HPDE6-E6E7 (cell line): ENCODE results near the gene UCN.
"Not testable (repeated sequence)": the region's sequence is repeated elsewhere in the genome, so short reads cannot be mapped to it uniquely, and the experiment has no call there.

ENCODE experiments used
- DNase-seq: peaks from one replicate; pipeline ENCODE4 v3.0.0; 2011; ENCODE audit warnings: missing footprints; ENCODE audit errors: extremely low spot score

The UCN gene, protein sequence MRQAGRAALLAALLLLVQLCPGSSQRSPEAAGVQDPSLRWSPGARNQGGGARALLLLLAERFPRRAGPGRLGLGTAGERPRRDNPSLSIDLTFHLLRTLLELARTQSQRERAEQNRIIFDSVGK

DNA sequence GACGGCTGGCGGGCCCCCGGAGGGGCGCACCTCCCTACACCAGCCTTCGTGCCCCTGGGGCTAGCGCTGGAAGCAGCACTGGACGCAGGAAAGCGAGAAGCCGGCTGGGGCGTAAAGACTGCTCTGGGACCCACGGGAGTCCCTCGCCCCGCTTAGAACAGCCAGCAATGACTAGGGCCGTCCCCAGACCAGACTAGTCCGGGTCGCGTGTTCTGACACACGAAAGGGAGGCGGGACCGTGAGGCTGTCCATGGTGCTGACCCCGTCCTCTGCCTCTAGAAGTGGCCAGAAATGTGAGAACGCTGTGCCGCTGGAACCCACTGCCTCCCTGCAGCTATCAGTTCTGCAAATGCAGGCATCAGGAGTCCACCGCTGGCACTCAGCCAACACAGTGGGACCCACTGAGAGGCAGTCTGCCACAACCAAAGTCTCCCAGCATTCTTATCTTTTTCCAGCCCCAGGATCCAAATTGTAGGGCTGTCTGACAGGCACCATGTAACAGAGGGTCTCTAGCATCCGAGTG is at the start of gene UCN:
Gene UCN, minus strand, starts transcription at position 87 of the 523 bp plus-strand sequence. CDS start 550 bp downstream, outside the sequence.
- no peak for DNase-seq

DNA sequence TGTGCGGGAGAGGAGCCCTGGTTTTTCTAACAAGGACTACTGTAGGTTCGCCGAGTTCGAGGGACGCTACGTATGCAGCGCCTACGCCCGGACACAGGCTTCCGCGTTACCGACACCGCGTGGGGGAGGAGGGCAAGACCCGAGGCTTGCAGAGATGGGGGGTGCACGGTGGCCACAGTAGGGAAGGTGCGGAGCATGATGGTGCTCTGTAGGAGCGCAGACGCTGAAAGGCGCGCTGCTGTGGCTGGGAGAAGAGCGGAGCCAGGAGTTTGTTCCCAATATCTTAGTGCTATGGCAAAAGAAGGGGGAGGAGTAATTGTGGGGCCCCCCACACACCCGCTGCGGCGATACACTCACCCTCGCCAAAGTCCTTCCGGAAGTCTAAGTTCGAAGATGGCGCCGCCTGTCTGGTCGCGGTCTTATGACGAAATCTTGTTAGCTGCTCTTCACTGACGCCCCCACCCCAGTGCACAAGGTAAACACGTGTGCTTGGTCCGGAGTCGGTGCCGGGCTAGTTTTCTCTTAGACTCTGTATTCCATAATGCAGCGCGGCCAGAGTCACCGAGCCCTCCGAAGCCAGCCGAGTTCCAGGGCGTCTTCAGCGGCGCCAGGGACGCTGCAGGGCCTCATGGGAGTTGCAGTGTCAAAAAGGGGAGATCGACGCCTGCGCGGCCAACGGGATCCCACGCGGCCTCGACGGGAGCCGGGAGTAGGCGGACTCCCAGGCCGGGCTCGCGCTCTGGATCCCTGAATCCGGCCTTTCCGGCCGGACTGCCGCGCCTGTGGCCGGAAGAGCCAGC is 48.3 kb upstream of the UCN start, which contains the start of gene GTF3C2:
Gene GTF3C2, minus strand, starts transcription at position 383 of the 800 bp plus-strand sequence. CDS start 13,210 bp downstream, outside the sequence.
- peak; percentile 93 for DNase-seq

DNA sequence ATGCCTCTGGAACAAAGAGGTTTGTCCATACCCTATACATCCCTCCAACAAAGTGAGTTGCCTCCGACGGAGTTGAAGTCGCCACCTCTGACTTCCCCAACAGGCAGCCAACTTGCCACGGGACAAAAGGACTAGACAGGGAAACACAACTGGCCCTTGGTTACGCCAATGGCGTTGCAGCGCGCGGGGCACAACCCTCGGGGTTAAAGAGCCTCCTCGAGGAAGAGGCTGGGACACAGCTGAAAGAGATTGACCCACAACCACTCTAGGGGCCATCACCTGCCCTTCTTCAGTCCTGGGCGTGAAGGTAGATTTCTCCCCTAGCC is 47.8 kb upstream of the UCN start:
- DNase-seq, result peak; percentile 33

DNA sequence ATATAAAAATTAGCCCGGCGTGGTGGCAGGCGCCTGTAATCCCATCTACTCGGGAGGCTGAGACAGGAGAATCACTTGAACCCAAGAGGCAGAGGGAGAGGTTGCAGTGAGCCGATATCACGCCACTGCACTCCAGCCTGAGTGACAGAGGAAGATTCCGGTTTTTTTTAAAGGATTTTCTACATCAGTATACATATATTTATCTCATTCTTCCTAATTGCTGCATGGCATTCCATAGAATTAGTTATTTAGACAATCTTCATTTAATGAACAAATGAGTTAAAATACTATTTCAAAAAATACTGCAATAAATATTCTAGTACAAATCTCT is 46.3 kb upstream of the UCN start:
- DNase-seq, result no peak

DNA sequence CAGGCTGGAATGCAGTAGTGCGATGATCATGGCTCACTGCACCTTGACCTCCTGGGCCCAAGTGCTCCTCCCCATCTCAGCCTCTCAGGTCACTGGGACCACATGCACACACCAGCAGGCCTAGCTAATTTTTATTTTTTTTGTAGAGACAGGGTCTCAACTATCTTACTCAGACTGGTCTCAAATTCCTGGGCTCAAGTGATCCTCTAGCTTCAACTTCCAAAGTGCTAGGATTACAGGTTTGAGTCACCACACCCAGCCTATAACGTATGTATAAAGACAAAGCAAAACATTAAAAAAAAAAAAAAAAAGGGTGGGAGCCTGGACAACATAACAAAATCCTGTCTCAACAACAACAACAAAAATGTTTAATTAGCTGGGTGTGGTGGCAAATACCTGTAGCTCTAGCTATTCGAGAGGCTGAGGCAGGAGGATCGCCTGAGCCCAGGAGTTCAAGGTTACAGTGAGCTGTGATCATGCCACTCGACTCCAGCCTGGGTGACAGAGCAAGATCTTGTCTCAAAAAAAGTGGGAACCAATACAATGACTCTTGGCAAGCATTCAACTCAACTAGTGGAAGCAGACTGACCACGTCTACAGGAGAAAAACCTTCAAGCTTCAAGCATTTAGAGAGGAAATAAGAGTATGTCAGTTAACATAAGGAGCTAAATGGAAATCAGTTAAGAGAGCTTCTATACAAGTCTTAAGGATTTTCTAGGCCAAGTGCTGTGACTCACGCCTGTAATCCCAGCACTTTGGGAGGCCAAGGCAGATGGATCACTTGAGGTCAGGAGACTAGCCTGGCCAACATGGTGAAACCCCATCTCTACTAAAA is 45.7 kb upstream of the UCN start:
- no peak for DNase-seq

DNA sequence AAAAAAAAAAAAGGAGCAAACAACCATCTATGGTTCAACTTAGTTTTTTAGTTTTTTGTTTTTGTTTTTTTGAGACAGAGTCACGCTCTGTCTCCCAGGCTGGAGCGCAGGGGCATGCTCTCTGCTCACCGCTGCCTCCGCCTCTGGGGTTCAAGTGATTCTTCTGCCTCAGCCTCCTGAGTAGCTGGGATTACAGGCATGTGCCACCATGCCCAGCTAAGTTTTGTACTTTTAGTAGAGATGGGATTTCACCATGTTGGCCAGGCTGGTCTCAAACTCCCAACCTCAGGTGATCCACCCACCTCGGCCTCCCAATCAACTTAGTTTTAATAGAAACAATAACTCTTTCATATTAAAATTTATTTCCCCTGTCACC is 45.1 kb upstream of the UCN start:
- DNase-seq, result not testable (repeated sequence)

DNA sequence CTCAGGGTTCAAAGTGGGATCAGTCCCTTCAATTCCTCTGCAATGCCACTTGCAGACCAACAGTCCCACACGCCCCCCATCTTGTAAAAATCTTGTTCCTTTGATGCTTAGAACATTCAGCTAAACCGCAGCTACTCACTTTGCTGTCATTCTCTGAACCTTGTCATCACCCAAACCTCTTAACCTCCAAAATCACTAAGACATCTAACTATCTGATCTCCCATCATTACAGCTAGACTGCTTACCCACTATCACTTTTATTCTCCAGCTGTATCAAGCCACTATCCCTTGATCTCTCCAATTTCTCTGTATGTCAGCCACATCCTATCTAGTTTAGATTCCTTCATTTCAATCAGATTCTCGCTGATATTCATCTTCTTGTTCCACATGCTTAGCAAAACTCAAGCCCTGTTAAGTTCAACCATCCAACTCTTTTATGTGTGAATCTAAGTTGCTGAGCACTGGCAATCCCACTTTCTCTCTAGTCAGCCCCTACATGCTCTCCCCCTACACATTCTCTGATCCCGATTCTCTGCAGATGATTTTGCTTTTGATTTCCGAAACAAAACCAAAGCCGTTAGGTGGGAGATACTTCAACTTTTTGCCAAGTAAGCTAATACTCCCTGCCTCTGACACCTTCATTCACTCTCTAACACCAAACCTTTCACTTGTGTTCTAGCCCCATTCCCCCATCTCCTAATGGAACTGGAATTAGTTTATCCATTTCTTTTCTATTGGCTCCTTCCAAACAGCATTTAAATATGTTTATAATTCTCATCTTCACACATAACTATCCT is 43.8 kb upstream of the UCN start:
- no peak for DNase-seq

DNA sequence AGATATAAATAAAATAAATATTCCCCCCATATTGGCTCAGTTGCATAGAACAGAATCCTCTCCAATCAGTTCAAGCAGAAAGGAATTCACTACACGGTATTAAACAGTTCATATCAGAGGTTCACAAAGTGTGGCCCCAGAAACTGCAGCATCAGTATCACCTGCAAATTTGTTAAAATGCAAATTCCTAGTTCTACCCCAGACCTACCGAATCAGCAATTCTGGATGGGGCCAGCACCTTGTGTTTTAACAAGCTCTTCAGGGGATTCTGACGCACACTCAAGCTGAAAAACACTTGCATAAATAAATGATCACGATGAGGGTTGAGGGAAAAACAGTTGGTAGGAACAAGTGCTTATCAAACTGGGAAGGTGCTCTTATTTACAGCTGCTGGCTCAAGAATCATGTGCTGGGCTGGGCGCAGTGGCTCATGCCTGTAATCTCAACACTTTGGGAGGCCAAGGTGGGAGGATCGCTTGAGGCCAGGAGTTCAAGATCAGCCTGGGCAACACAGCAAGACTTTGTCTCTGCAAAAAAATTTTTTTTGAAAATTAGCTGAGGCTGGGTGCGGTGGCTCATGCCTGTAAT is 42.0 kb upstream of the UCN start:
- DNase-seq, result no peak

DNA sequence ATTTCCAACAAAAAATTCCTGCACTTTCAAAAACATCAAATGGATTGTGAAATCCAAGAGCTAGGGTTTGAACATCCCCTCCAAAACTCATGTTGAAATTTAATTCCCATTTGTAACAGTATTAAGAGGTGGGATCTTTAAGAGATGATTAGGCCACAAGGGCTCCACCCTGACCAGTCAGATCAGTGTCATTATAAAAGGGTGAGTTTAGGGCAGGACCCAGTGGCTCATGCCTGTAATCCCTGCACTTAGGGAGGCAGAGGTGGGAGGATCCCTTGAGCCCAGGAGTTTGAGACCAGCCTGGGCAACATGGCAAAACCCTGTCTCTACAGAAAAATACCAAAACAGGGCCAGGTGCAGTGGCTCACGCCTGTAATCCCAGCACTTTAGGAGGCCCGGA is 39.4 kb upstream of the UCN start:
- no peak for DNase-seq

DNA sequence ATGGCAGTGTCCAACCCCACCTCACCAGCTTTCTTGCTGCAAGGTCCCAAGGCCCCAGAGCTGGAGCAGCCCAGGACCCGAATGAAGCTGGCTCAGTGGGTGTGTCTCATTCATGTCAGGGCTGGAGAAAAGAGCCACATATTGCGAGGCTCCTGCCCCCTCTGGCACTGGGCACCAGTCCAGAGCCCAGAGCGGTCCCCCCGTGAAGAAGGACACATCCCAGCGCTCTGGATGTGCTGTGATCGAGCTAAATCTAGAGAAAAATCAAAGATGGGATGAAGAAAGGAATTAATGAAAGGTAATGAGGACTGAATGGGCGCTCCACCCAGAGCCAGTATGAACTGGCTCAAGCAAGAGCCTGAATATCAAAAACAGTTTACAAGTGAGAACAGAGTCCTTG is 27.9 kb upstream of the UCN start:
- no peak for DNase-seq

DNA sequence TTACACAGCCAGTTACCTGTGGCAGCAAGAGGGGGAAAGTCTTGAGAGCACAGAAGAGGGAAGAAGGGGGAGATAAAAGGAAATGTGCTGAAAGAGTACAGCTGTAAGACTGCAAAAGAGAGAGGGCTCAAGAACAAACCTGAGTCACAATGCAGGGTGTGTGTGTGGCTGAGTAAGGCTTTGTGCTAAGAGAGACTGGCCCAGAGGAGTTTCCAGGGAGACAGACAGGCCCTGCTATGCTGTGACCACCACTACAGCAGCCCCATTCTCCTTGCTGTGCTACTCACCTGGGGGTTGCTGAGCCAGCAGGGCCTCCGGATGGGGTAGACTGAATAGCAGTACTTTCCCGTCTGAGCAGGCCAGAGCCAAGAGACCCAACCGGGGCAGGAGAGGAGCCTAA is 27.1 kb upstream of the UCN start:
- DNase-seq, result no peak

DNA sequence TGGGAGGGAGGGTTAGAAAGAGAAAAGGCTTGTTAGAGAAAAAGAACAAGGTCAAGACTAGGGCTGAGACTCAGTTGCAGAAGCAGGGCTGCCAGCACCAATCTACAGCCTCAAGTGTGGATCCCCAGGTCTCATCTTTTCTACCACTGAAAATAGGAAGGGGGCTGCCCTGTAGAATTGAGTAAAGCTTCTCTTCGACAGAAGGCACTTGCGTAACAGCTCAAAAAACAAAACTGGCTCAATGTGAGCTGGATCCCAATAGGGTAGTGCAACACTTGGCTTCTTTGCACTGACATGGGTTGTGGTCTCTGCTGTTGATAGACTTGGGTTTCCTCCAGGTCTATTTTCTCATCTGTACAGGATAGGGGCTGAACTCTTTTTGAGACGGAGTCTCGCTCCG is 16.5 kb upstream of the UCN start:
- DNase-seq, result no peak

DNA sequence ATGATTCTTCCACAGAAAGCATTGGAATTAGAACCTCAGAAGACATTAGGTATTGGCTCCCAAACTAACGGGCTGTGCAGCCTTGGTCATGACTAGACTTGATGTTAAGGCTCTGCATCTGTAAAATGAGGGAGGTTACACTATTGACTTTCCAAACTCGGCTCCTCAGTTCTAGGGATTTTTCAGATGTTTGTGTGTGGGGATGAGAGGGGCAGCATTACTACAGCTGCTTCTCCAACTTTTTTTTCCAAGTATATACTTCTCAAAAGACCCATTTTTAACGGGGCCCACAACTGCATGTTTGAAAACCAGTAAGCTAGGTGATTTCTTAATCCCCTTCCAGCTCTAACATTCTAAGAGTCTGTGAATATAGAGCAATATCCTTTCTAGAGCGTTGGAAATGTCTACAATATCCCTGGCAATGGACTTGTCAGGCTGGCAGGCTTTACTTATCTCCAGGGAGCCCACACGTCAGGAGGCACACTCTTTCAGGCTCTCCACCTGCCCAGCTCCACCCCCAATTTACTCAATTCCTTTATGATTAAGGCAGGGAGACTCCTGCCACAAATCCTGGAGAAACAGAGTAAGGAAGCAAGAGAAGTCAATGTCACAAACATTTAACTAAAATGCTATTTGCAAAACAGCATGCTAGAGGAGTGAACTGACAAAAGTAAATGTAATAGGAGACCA is 15.5 kb upstream of the UCN start:
- DNase-seq, result no peak

DNA sequence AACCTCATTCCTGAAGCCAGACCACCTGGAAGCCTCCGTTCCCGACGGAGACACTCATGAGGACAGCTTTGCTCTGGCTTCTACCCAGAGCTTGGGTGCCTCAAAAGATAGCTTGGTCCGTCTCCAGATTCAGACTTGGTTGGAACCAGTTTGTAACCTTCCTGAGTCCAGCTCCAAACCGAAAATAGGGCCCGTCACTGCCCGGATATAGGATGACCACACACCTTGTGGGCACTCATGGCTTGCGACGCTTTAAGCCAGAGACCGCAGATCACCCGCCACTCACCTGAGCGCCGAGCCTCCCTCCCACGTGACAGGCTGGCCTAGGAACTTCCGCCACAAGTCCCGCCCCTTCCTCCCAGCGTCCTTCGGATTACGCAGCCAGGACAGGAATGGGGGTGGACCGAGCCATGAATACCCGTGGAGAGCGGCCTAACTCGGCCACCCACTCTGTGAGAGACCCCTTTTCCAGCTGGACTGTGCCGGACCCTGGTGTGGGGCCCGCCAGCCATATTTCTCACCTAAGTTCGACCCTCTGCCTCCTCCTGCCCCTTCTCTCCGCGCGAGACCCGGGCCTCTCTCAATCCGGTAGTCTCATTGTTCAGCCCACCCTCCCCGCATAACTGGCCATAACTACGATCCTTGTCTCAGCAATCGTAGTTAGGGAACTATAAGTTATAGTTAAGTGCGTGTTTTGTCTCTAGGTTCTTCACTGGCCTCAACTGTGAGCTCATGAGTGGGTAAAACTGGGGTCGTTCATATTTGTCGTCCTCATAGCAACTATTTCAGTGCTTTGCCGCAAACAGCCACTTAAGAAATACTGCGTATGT is 14.7 kb upstream of the UCN start, which contains the start of gene MPV17:
Gene MPV17, minus strand, starts transcription at position 332 of the 830 bp plus-strand sequence. CDS start 580 bp downstream, outside the sequence.
- DNase-seq, result peak; percentile 97

DNA sequence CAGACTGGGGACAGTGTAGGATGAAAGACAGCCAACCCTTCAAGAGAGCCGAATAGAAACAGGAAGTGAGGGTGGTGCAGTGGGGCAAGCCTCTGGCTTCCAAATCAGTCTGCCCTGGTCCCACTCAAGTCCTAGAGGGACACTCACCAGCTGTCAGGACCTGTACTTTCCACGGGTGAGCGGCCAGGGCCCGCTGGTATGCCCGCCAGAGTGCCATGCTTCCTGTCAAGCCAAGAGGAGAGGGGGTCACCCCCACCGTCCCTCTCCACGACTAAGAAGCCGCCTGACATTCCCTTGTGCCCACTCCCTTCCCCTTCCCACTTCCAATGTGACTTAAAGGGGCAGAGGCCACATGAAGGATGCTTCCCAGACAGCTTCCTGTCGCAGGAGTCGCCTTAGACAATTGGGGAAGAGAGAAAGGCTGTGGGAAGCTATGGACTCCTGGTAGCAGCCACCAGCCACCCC is 14.1 kb upstream of the UCN start:
- DNase-seq, result no peak

DNA sequence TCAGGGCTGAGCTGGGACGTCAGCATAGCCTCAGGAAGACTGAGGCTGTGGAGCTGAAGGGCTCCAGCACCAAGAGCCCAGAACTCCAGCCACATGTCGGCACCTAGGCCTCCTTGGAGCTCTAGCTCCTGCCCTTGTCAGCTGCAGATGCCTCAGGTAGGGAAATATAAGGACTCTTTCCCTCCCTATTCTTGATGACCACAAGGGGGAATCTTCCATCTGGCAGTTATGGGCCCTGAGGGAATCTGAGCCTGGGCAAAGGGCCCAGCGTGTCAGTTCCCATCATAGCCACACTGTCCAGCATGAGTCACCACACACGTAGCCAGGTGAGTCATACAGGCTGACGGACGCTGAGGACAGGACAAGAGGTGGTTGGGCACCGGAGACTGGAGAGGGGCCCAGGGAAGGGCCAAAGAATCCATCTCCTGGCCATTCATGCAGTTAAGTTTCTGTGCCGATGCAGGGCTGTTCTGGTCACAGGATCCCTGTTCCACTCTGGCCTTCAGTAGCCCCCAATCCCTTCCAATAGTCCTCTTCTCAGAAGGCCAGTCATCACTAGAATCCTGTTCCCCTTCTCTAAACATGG is 12.8 kb upstream of the UCN start:
- peak; percentile 95 for DNase-seq

DNA sequence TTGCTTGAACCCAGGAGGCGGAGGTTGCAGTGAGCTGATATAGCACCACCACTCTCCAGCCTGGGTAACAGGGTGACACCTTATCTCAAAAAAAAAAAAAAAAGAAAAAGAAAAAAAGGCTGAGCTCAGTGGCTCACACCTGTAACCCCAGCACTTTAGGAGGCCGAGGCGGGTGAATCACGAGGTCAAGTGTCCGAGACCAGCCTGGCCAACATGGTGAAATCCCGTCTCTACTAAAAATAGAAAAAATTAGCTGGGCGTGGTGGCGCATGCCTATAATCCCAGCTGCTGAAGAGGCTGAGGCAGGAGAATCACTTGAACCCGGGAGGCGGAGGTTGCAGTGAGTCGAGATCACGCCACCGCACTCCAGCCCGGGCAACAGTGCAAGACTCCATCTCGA is 11.6 kb upstream of the UCN start:
- DNase-seq, result not testable (repeated sequence)

DNA sequence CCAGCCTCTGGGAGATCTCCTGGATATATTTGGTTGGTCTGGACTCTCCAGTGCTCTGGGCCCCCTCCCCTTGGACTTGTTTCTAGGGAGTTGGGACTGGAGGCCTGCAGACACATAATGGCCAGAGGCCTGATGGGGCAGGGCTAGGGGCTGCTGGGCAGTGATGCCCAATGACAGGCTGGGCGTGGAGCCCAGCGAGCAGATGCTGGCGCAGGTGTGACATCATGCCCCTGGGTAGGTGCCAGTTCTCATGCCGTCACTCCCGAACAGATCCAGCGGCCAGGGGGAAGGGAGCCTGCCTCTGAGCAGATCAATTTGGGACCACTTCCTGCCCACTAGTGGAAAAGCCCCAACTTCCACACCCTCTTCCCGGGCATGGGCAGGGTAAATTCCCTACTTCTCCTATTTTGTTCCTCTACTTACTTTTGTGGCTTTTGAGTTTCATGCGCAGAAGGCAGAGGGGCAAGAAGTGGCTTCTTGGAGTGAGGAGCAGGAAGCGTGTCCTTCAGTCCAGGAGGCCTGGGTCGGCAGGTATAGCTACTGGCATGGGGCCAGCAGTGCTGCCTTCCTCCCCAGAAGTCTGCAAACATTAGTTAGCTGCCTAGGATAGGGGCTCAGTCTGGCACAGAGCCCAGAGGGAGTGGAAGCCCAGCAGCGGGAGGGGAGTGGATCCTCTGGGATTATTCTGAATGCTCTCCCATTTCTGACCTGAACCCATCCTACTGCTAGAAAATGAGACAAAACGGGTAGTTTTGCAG is 8.6 kb upstream of the UCN start:
- no peak for DNase-seq

DNA sequence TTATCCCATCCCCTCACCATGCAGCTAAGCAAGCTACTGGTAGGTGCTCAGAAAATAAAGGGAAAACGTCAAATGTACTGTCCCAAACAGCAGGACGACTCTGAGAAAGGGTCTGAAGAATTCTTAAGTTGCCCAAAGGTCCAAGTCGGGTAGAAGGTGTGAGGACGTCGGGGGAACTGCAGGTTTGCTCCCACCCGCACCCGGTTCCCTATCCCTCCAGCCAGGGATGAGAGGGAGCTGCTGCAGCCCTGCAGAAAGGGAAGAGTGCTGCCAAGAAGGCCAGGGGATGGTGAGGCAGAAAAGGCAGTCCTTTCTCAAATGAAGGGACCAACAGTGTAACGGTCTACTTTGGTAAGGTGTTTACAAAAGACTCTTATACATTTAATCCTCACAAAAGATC is 6.9 kb upstream of the UCN start:
- DNase-seq, result no peak
